ENCODE measurements around the gene CAMKK1.

- TF ChIP-seq CTCF (IDR thresholded peaks at IDR 0.05) (no peak), POLR2A (IDR thresholded peaks at IDR 0.05) (no peak), EP300 (IDR thresholded peaks at IDR 0.05) (no peak)
These were observed 16.4 kb upstream of the CAMKK1 start for GRCh38 chr17:3909257-3909656.

Data from ovary (tissue), 3 donors.